SIG-M5 (cell line): Measurements from ENCODE around the gene HSPA1A.
"Not testable (repeated sequence)": the region's sequence is repeated elsewhere in the genome, so short reads cannot be mapped to it uniquely, and the experiment has no call there.

Experiments
- DNase-seq: peaks from one replicate; lab custom pipeline; 2025; lab: John Stamatoyannopoulos, UW

HSPA1A gene

DNA sequence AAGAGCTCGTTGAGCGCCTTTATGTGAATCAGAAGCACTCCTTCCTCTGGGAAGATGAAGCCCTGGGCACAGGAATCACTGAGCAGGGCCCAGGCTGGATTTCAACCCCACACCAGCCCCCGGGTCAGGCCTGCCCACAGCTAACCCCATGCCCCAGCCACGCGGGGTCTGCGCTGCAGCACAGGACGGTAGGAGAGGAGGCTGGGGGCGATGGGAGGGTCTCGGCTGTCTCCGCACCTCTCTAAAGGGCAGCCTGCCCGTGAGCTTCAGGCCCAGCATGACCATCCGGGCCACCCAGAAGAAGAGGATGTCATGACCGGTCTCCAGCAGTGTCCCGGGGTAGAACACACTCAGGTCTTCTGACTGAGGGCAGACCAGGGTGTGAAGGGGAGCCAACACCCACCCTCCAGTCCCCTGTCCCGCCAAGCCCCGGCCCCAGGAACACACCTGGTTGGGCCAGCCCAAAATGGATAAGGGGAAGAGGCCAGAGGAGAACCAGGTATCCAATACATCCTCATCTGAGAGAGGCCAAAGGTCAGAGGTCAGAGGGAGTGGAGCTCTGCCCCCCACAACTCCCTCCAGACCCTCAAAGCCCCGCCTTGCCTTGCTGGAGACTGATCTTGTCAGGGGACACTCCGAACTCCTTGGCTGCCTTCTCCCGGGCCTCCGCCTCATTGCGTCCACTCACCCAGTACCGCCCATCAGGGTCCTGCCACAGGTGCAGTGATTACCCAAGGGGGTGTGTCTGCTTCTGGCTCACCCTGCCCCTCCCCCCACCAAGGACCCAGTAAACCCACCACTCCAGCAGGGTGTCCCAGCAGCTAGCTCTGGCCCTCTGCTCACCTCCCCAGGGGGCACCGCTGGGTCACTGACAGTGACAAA lies 33.9 kb upstream of the HSPA1A start:
- DNase-seq: no peak

DNA sequence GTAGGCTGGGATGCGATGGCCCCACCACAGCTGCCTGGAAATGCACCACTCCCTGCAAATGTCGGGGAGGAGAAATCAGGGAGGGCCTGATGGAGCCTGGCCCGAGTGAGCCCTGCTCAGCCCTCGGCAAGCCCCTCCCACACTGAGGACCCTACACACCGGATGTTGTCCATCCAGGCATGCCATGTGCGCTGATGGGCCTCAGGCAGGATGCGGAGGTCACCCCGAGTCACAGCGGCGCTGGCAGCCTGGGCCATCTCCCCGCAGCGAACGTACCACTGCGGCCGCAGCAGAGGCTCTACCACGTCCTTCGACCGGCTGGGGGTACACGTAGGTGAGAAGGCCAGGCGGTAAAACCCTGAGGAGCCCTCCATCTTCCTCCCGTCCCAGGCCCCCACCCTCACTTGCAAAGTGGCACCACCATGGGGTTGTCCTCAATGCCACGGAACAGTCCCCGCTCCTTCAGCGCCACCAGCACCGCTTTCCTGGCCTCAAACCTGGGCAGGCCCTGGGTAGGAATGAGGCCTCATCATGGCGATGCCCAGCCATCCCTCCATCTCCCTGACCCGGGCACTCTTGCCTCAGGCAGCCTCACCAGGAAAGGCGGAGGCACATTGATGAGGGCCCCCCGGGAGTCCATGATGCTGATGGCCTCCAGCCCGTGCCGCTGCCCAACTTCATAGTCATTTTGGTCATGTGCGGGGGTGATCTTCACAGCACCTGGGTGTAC lies 33.1 kb upstream of the HSPA1A start:
- no peak for DNase-seq

DNA sequence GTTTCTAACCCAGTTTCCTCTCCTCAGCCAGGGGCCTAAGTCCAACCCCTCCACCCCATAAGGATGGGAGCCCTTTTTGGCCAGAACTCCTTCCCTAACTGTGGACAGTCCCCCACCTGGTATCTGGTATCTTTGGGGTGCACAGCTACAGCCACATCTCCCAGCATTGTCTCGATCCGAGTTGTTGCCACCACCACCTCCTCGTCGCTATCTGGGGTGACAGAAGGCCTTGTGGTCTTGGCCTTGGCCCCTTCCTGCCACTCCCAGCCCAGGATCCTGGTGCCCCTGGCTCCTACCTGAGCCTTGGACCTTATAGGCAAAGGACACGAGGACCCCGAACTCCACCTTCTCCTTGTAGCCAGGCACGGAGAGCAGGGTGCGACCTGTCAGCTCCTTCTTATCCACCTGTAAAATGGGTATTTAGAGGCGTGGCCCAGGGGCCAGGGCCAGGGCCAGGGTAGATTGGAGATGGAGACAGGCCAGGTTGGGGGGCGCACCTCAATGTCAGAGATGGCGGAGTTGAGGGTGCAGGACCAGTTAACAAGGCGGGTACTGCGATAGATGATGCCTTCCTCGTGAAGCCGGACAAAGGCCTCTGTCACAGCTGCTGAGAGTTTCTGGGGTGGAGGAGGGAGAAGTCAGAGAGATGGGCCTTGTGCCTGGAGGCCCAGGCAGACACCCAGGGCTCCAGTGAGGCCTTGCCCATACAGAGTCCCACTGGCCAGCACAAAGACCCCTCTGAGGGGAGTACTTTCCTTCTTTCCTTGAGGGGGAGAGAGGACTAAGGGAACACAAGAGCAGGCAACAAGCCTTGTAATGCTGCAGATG lies 31.0 kb upstream of the HSPA1A start:
- DNase-seq: no peak

DNA sequence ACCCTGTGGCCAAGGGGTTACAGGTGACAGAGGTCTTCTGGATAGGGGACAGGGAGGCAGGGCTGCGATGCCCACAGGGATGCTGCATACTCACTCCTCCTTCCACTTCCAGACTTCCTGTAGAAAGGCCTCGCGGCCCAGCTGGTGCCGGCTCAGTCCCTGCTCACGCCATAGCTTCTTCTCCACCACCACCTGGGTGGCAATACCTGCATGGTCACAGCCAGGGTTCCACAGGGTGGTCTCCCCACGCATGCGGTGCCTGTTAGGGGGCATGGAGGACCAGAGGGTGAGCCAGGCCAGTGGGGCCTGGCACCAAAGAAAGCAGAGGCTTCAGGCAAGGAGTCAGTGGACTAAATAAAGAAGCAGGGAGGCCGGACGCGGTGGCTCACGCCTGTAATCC lies 29.9 kb upstream of the HSPA1A start:
- no peak for DNase-seq

DNA sequence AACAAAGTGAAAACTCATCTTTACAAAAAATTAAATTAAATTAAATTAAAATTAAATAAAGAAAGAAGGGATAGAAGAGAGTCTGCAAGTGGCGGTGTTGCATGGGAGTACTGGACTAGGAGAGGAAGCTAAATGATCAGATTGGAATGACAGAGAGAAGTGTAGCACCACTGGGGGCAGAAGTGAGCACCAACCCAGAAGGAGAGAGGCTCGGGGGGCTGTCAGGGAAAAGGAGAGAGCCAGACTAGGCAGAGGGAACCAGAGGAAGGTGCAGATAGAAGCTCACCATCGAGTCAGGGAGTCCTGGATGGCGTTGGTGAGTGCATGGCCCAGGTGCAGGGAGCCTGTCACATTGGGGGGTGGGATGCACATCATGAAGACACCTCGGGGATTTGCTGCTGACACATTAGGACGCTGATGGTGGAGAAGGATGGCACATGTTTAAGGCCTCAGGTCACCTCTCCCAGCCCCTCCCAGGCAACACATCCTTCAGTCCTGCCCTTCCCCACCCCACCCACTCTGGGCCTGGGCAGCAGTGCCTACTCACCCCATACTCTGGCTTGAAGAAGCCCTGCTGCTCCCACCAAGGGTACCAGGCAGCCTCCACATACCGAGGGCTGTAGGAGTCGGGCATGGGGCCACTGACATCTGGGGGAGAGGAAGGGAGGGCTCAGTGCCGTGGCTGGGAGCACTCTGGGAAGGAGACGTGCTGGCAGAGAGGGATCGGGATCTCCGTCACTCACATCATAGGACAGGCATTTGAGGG lies 23.8 kb upstream of the HSPA1A start:
- no peak for DNase-seq

DNA sequence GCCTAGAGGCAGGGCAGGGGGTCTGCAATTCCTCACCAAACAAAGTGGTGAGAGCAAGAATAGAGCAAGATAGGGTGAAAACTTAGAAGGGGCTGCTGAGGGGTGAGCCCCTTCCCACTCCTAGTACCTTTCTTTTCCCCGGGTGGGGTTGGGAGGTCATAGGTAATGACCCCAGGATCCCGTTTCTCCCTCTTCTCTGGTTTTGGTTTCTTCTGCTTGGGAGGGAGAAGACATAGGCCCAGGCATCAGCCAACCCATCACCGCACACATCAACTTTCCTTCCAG lies 23.3 kb upstream of the HSPA1A start:
- DNase-seq: no peak

DNA sequence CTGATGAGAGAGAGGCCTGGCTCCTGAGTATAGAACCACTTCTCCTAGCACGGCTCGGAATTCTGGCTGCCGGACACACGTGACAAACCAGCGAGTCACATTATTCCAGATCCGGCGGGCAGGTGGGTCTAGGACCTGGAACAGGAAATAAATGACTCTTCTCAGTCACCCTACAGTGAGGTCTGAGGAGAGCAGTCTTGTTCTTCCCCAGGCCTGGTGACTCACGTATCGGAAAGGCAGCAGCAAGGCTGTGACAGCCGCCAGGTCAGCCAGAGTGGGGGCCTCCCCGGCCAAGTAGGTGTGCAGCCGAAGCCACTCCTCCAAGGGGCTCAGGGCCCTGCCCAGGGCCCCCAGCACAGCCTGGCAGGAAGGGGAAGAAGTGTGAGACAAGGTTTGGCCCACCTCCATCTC lies 22.6 kb upstream of the HSPA1A start:
- no peak for DNase-seq

DNA sequence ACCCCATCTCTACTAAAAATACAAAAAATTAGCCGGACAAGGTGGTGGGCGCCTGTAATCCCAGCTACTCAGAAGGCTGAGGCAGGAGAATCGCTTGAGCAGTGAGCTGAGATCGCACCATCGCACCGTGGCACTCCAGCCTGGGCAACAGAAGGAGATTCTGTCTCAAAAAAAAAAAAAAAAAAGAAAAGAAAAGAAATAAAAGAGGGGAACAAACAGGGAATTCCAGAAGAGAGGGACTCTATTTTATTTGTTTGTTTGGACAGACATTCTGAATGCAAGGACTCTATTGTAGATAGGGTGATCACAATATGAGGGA lies 21.5 kb upstream of the HSPA1A start:
- not testable (repeated sequence) for DNase-seq

DNA sequence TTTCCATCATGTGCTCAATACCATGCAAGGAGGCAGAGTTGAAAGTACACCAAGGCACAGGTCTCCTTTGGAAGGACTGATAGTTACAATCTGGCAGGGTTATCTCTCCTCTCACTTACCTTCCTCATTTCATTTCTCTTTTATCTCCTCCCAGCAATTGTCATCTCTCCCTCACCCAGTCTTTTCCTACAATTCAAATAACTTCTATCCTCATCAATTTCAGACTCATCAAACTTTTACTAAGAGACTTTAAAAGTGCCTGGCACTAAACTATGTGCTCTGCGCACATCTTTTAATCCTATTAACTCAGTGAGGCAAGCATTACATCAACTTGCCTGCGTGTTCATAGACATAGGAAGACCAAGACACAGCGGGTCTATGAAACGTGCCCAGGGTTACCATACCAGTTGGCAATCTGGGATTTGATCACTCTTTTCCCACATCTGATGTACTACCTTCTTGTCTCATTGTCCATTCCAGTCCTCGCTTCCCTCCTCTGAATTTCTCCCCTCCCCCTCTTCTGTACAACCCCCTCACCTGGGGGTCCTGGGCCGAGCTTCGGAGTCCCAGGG lies 21.0 kb upstream of the HSPA1A start:
- DNase-seq: no peak

DNA sequence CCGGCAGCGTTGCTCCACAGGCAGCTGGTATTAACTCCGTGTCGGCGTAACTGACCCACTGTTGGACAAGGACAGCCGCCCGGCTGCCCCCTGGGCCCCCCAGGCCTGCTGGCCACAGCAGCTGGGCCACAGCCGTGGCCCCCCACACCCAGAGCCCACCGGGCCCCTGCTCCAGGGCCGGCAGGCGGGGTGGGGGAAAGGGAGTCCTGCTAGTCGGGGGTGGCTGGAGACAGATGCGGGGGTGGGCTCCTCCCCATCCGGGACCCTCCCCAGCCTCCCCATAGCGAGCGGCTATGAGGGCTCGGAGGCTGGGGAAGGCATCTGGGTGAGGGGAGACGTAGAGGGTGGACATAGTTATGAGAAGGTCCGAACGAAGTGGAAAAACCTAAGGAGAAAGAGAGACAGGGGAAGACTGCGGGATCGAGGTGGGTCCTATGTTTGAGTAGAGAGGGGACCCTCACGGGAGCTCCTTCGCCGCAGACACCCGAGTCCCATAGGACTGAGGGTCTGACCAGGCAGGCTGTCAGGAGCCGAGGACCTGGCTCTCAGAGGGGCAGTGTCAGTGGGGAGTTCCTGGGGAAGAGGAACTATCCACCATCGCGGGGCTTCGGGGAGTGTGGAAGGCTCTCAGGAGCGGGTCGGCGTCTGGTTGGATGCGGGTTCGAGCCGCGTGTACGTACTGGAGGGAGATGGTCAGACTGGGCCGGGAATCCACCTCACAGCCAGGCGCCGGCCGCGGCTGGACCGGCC lies 20.3 kb upstream of the HSPA1A start:
- no peak for DNase-seq

DNA sequence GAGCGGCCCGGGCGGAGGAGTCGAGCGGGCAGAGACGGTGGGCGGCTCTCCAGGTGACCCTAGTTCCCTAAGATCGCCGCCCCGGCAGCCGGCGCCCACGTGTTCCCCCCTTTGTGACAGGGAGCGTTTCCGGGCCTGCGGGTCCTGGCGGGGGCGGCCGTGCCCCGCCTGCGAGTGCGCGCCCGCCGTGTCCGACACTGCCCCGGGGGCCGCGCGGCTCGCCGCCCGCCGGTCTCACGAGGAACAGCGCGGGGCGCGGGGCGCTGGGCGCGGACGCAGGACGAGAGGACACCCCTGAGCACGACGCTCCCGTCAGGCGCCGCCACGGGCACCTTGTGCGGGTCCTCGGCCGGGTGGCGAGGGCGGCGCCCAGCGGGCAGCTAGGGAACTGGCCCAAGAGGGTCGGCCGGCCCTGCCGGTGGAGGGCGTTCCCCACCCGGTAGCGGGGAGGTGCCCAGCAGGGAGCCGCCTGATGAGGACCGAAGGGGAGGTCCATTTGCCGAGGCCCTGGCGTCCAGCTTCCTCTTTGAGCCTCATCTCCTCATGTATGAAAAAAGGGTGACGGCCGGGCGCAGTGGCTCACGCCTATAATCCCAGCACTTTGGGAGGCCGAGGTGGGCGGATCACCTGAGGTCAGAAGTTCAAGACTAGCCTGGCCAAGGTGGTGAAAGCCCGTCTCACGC lies 19.6 kb upstream of the HSPA1A start, which contains the start of gene VARS1:
VARS1 (minus strand) TSS at position 137 of the 683 bp plus-strand sequence. CDS start 535 bp downstream, outside the sequence.
- DNase-seq: peak; percentile 45

DNA sequence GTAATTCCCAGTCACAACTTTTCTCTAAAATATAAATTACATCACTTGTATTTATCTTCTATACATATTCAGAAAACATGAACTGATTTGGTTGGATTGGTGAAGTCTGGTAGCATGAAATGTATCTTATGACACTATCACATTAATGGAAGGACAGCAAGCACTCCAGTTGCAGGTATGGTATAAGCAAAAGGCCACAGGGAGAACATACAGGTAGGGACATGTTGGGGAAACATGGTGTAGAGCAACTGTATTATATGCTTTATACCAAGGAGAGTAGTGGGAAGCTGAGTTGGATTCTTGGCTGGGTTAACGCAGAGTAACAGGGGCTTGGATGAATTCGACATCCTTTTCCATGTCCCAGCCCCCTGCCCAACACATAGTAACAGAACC lies 18.4 kb upstream of the HSPA1A start:
- no peak for DNase-seq

DNA sequence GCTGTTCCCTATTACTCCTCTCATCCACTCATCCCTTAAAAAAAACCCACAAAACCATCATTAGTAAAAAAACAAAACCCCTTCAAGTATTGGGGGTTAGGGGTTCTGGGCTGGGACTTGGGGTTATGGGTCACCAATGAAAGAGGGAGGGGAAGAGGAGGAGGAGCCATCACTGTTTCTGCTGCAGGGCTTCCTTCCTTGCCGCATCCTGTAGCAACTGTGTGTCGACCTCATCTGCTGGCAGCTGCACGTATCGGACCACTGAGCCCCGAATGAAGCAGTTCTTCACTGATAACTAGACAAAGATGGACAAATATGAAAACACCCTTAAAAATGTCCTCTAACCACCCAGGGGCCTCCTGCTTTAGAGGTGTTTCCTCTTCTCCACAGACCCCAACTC lies 17.8 kb upstream of the HSPA1A start:
- no peak for DNase-seq

DNA sequence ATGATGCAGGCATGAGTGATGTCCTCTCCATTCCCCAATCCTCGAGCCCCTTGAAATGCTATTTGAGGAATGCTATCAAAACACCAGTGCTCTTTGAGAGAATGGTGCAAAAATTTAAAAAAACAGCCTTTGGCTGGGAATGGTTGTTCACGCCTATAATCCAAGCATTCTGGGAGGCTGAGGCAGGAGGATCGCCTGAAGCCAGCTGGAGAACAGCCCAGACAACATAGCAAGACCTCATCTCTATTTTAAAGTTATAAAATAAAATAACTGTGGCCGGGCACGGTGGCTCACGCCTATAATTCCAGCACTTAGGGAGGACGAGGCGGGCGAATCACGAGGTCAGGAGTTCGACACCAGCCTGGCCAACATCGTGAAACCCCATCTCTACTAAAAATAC lies 15.6 kb upstream of the HSPA1A start:
- DNase-seq: no peak

DNA sequence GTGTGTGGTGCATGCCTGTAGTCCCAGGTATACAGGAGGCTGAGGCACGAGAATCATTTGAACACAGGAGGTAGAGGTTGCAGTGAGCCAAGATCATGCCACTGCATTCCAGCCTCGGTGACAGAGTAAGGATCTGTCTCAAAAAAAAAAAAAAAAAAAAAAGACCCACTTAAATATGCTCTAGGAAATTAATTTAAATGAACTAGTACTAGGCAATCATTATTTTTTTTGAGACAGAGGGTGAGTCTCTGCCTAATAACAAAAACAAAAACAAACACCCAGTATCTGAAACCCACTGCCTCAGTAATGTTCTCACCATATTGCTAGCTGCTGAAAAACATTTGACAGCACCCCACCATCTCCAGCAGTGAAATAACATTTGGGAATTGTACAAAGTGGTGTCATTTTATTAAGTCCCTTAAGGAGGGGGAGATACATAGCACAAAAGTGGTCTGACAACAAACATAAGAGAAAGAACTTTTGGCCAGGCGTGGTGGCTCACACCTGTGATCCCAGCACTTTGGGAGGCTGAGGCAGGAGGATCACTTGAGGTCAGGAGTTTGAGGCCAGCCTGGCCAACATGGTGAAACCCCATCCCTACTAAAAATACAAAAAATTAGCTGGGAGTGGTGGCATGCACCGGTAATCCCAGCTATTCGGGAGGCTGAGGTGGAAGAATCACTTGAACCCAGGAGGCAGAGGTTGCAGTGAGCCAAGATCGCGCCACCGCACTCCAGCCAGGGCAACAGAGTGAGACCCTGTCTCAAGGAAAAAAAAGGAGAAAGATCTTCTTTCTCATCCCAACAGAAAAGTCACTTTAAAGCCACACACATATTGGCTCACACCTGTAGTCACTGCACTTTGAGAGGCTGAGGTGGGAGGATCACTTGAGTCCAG lies 14.1 kb upstream of the HSPA1A start:
- not testable (repeated sequence) for DNase-seq

DNA sequence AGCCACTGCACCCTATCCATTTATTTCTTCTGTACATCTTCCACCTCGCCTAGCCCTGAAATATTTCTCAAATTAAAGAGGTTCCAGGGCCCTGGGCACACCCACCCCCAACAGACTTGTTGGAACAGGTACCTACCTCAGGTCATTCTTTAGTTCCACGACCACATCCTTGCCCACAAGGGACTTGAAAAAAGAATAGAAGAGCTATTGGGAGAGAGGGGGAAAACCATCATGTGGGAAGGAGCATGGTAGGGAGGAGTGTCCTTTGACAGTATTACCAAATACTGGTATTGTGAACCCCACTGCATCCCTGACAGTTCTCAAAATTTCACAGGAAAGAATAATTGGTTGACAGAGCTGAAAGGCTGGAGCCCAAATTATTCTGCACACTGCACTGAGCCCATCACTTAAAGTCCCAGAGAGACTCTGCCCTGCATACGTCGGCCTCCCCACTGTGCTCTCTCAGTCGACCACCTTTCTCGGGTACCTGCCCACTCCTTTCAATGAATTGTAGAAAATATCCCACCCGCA lies 9.3 kb upstream of the HSPA1A start:
- DNase-seq: no peak

DNA sequence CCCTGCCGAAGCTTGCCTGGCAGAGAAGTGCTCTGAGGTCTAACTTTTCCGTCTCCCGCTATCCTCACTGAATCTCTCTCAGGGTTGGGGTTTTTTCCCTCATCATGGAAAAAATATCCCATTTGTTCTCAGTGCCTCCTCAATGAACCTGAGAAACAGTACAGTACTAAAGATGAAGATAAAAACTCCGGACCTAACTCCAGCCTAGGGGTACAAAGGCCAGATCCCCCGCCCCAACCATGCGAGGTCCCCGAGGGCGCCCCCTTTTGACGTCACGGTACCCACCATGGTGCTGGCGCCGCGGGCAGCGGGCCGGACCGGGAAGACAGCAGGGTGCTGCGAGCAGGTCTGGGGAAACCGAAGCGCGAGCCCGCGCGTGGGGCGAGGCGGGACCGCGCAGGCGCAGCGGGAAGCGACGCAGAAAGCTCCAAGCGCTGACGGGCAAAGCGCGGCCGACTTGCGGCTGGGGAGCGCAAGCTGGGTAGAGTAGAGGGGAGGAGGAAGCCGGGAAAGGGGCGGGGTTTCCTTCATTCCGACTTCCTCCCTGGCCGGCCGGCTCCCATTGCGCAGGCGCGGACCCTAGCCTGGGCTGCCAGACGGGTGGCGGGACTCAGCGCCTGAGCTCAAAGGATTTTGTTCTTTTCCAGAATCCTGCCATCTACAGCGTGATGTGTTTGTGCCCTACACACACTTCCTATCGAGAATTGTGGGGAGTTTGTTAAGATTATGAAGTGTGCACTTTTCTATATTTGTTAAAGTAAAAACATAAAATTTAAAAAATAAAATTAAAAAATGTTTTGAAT lies 8.7 kb upstream of the HSPA1A start, which contains the start of gene LSM2:
LSM2 (minus strand) TSS at position 497 of the 803 bp plus-strand sequence; CDS start at position 288, 209 bp downstream.
- DNase-seq: no peak

DNA sequence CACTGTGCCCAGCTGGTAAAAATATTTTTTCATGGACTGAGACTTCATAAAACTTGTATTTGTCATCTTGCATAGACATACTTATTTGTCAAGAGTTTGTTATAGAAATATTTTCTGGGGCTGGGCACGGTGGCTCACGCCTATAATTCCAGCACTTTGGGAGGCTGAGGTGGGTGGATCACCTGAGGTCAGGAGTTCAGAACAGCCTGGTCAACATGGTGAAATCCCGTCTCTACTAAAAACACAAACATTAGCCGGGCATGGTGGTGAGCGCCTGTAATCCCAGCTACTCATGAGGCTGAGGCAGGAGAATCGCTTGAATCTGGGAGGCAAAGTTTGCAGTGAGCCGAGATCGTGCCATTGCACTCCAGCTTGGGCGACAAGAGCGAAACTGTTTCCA lies 6.7 kb upstream of the HSPA1A start:
- not testable (repeated sequence) for DNase-seq
